Hepatocyte (in vitro differentiated cells): ENCODE measurements around the gene FAM210B.

Source experiments
- CTCF ChIP-seq: fragments of 200-600 bp; sonication (generic); IDR thresholded peaks from 2 replicates; pipeline ENCODE4 v1.5.1; 2016; ENCODE audit warnings: antibody characterized with exemption, mild to moderate bottlenecking; ENCODE audit not compliant: poor library complexity
- EZH2 ChIP-seq: fragments of 200-600 bp; sonication (generic); IDR thresholded peaks from 2 replicates; pipeline ENCODE4 v1.6.1; 2016; ENCODE audit warnings: antibody characterized with exemption, mild to moderate bottlenecking, borderline replicate concordance
- EZH2phosphoT487 ChIP-seq: fragments of 200-600 bp; sonication (generic); IDR thresholded peaks from one replicate; pipeline ENCODE4 v1.6.1; 2018; ENCODE audit warnings: antibody characterized with exemption, mild to moderate bottlenecking, low read depth, moderate library complexity; ENCODE audit not compliant: unreplicated experiment, severe bottlenecking

GRCh38 chr20:56381501-56381900 is 22.7 kb downstream of the FAM210B start:
- no peak for TF ChIP-seq CTCF
- TF ChIP-seq EZH2, result no peak
- no peak for TF ChIP-seq EZH2phosphoT487
